ENCODE measurements around the gene C7orf33.

- TF ChIP-seq POLR2AphosphoS5 (IDR thresholded peaks at IDR 0.05): no peak
- no peak for TF ChIP-seq CTCF (IDR thresholded peaks at IDR 0.05)
- no peak for TF ChIP-seq POLR2A (IDR thresholded peaks at IDR 0.05)
Measured at GRCh38 chr7:148621563-148621962, 31.0 kb downstream of the C7orf33 start.
